Heart left ventricle (tissue), 16 donors: ENCODE data around the gene BTN1A1. TPM values are rescaled to one million over a fixed set of nuclear protein-coding genes. Genes with fewer than 3 reads are reported as not detected.

Source experiments
- ATAC-seq, 4 donors: fragments of 200-7000 bp; cut with Tn5 transposase; one replicate each; pipeline ENCODE4 v1.9.1; 2020 to 2022; ENCODE audit warnings: moderate library complexity in 4 of 4, mild to moderate bottlenecking in 3 of 4, moderate number of reproducible peaks in 1 of 4
- DNase-seq, 5 donors: peaks; one replicate each; pipeline ENCODE4 v3.0.0-alpha.2; 2020
- H3K27ac ChIP-seq, 12 donors: fragments of 200-600 bp; sonication (generic) in 4 of 12; one replicate each; pipeline versions ENCODE4 v1.5.0 to v1.8.0; 2016 to 2022; ENCODE audit warnings: mild to moderate bottlenecking in 2 of 12
- H3K27me3 ChIP-seq, 9 donors: fragments of 200-600 bp; sonication (generic) in 2 of 9; one replicate each; pipeline versions ENCODE4 v1.5.1 to v1.8.0; 2016 to 2022; ENCODE audit warnings: mild to moderate bottlenecking in 3 of 9
- H3K36me3 ChIP-seq, 9 donors: fragments of 200-600 bp; sonication (generic) in 2 of 9; one replicate each; pipeline versions ENCODE4 v1.5.0 to v1.8.0; 2018 to 2022; ENCODE audit warnings: mild to moderate bottlenecking in 2 of 9
- H3K4me1 ChIP-seq, 12 donors: fragments of 200-600 bp; sonication (generic) in 4 of 12; one replicate each; pipeline versions ENCODE4 v1.5.0 to v1.8.0; 2016 to 2022; ENCODE audit warnings: mild to moderate bottlenecking in 3 of 12
- H3K4me3 ChIP-seq, 12 donors: fragments of 200-600 bp; sonication (generic) in 4 of 12; one replicate each; pipeline versions ENCODE4 v1.5.0 to v1.8.0; 2017 to 2022; ENCODE audit warnings: mild to moderate bottlenecking in 9 of 12, moderate library complexity in 4 of 12
- H3K9me3 ChIP-seq, 12 donors: fragments of 200-600 bp; sonication (generic) in 4 of 12; one replicate each; pipeline versions ENCODE4 v1.5.0 to v1.8.0; 2016 to 2022; ENCODE audit warnings: mild to moderate bottlenecking in 1 of 12
- CTCF ChIP-seq, 12 donors: fragments of 200-600 bp; sonication (generic) in 4 of 12; IDR thresholded peaks; one replicate each; pipeline versions ENCODE4 v1.5.0 to v1.8.0; 2018 to 2022; ENCODE audit warnings: antibody characterized with exemption in 12 of 12, mild to moderate bottlenecking in 5 of 12
- POLR2A ChIP-seq, 2 donors: fragments of 450-650 bp; IDR thresholded peaks; one replicate each; pipeline ENCODE4 v1.6.1; 2017; ENCODE audit warnings: antibody characterized with exemption in 2 of 2, mild to moderate bottlenecking in 2 of 2, moderate library complexity in 2 of 2
- WGBS, 4 donors: extraction: QIAGEN DNeasy Blood & Tissue Kit in 2 of 4; methylation state at CpG; one replicate each; pipeline versions ENCODE4 v1.1.5 to v1.1.7; 2013 to 2018; 5-methylcytosine and 5-hydroxymethylcytosine counted together
- intact Hi-C, 10 donors: fragments of 100-400 bp; cut with DNase I; formaldehyde crosslinking; loops; one replicate each; pipeline versions ENCODE4 v1.11.1 to v1.14.2; 2022
- polyA plus RNA-seq, 2 donors: library from polyadenylated mRNA; stranded (reverse); fragments of 200-250 nt; gene quantifications; one replicate each; pipeline ENCODE4 v1.2.3, GENCODE V29; 2013
- total RNA-seq, 9 donors: library from RNA; depleted of rRNA in 2 of 9; stranded (reverse); fragments of >200 nt in 2 of 9; fragmentation: NEBNext Ultra II Directional in 3 of 9; extraction: Animal tissue kit (Norgen Biotek cat#: 25700) in 3 of 9; gene quantifications; one replicate each; pipeline versions ENCODE4 v1.1.0 to v1.2.4, GENCODE V29; 2016 to 2023
- donor health status: ischemic (EF 13 %, LVEDD 7.1; RV severe dilation, severe dysfunction).
- donor health status: healthy with polysubstance abuse.
- donor health status: DM: no; HTN: yes; CAD: no.
- donor health status: DM: no; HTN: no; CAD: no.
- donor health status: ischemic (EF 25% LVEDD 6.9; RV normal size, moderate dysfunction).
- donor health status: ischemic (EF 25% LVEDD 5.7; RV mildly dilated, moderate dysfunction).
- donor health status: healthy.
- donor health status: DM: yes; HTN: yes; CAD: no.
- donor health status: ischemic (EF 35%, LVEDD 5.7; RV mildly dilated, moderate dysfunction).
- donor health status: nonischemic (EF 11% LVEDD 7.7; RV severe dilation, severe dysfunction).
- donor health status: DM: yes; HTN: yes; CAD: no.
- donor health status: PGD.
- donor health status: ischemic (EF 29% LVEDD 5.4; RV normal size, mild dysfunction).
- donor health status: nonischemic (EF 23%, LVEDD 6.1; RV moderate dilation, normal function).

BTN1A1 gene
- total and polyA plus RNA-seq, 11 donors, result not detected

- intact Hi-C loops, result loop anchor here in 9 of 10 donors (1.0 to 10.0 kb wide), 8 partner anchors 15 to 513 kb away; a partner anchor contains a TSS
- H3K4me3 ChIP-seq, result peak within 1 kb of the TSS; percentile 58 to 94 (median 76)
- H3K27ac ChIP-seq, result peak within 1 kb of the TSS; percentile 75 to 96 (median 92)
- ATAC-seq (peak; percentile 86 to 90 (median 90)), DNase-seq (peak; percentile 82 to 91 (median 87))
- 0 to 1% (median 1%) methylated on average over 45 to 49 of the region's 49 CpGs for WGBS, 4 donors
- peaks cover 0 to 16% (median 12%) of the 10 kb centered on the region in 9 donors for H3K36me3 ChIP-seq
- peak in 1 of 2 donors; percentile 56 for TF ChIP-seq POLR2A (IDR thresholded peaks at IDR 0.05)
- peak in 3 of 12 donors; percentile 19 to 40 (median 30) for TF ChIP-seq CTCF (IDR thresholded peaks at IDR 0.05)
- H3K27me3 ChIP-seq, result no peaks in the 10 kb centered on the region
- H3K9me3 ChIP-seq, result no peaks in the 10 kb centered on the region
- H3K4me1 ChIP-seq, result peaks cover 0 to 48% (median 25%) of the 10 kb centered on the region in 12 donors
These were observed 37.9 kb downstream of the BTN1A1 start, which contains the start of gene HMGN4 for GRCh38 chr6:26537846-26538571. Gene HMGN4 (plus strand): TSS chr6:26538366. CDS start chr6:26545207, 6,841 bp downstream.

GRCh38 chr6:26538572-26538902, 38.4 kb downstream of the BTN1A1 start:
- peak in 2 of 4 donors; percentile 1 to 11 for ATAC-seq
- Histone ChIP-seq H3K27me3 (no peaks in the 10 kb centered on the region), H3K4me3 (peak overlapping the region; percentile 58 to 94 (median 76)), H3K36me3 (peaks cover 0 to 19% (median 14%) of the 10 kb centered on the region in 9 donors), H3K9me3 (no peaks in the 10 kb centered on the region), H3K4me1 (peaks cover 0 to 44% (median 23%) of the 10 kb centered on the region in 12 donors), H3K27ac (peak overlapping the region; percentile 75 to 96 (median 92))
- 0 to 3% (median 1%) methylated on average over 9 to 15 of the region's 15 CpGs for WGBS, 4 donors
- DNase-seq, result no peak
- intact Hi-C loops, result loop anchor here in 6 of 10 donors (1.0 to 10.0 kb wide), 5 partner anchors 14 to 514 kb away; a partner anchor contains a TSS
- TF ChIP-seq CTCF (IDR thresholded peaks at IDR 0.05), result no peak

- WGBS, 4 donors, result 77 to 79% (median 78%) methylated on average over 16 of the region's 16 CpGs
- DNase-seq, result no peak
- ATAC-seq, result no peak
- peak overlapping the region in 9 of 12 donors; percentile 75 to 96 (median 92) for H3K27ac ChIP-seq
- H3K36me3 ChIP-seq, result peaks cover 0 to 24% (median 18%) of the 10 kb centered on the region in 9 donors
- TF ChIP-seq CTCF (IDR thresholded peaks at IDR 0.05) (no peak), POLR2A (IDR thresholded peaks at IDR 0.05) (no peak)
- no peaks in the 10 kb centered on the region for H3K9me3 ChIP-seq
- no peaks in the 10 kb centered on the region for H3K27me3 ChIP-seq
- peaks cover 0 to 40% (median 23%) of the 10 kb centered on the region in 12 donors for H3K4me1 ChIP-seq
- H3K4me3 ChIP-seq, result peak overlapping the region; percentile 58 to 94 (median 76)
- intact Hi-C loops, result loop anchor here in 5 of 10 donors (2.0 to 10.0 kb wide), 4 partner anchors 14 to 514 kb away; a partner anchor contains a TSS
These were observed 39.0 kb downstream of the BTN1A1 start for GRCh38 chr6:26539071-26539615.

- Histone ChIP-seq H3K36me3 (peaks cover 0 to 48% (median 42%) of the 10 kb centered on the region in 9 donors), H3K27me3 (no peaks in the 10 kb centered on the region), H3K4me1 (peaks cover 0 to 26% (median 13%) of the 10 kb centered on the region in 12 donors), H3K4me3 (no peak overlapping the region), H3K9me3 (no peaks in the 10 kb centered on the region), H3K27ac (no peak overlapping the region)
- intact Hi-C loops, result no loop called here
- TF ChIP-seq CTCF (IDR thresholded peaks at IDR 0.05) (no peak), POLR2A (IDR thresholded peaks at IDR 0.05) (no peak)
- no peak for DNase-seq
- no peak for ATAC-seq
- 63 to 74% (median 73%) methylated on average over 1 of the region's 1 CpG for WGBS, 4 donors
These were observed 41.5 kb downstream of the BTN1A1 start for GRCh38 chr6:26541579-26541978.
